Measurements from ENCODE around the gene VAMP4. TPM values are rescaled to one million over a fixed set of nuclear protein-coding genes. Genes with fewer than 3 reads are reported as not detected.

VAMP4 gene
- total RNA-seq, 1 experiment from 2014 or later: 7.4 TPM

DNA sequence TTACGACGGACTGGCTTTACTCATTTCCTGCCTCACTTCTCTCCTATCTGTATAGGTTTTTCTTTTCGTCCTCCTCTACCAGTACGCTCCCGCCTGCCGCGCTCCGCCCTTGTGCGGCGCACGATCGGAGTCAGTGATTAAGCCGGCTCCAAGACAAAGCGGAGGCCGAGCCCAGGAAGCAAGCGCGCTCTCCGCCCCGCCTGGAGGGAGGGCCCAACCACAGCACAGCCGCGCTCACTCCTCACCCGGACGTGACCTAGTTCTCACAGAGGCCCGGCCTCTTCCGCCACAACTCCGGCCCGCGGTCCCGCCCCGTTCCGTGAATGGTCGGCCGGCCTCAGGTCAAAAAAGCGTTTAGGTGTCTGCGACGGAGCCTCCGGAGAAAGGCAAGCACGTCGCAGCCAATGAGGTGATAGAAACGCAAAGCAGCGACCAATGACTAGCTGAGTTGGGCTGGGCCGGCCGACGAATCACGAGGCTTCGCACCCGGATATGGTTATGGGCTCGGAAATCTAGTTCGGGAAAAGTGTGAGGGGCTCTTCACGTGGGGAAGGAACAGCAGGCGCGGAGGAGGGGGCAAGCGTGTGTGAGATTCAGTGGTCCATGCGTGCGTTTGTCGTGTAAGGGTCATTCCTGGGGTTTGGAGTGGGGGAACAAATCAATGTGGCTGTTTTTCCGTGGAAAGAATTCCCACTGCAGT lies 39.5 kb upstream of the VAMP4 start, which contains the start of gene METTL13:
TSS of gene METTL13 (plus strand) at position 485 of the 700 bp plus-strand sequence. CDS start 308 bp downstream, outside the sequence.
- peak within 1 kb of the TSS; percentile 93 for H3K4me3 Mint-ChIP-seq (ENCODE audit: low read depth, unreplicated experiment)
- H3K27me3 Mint-ChIP-seq (ENCODE audit: unreplicated experiment): no peaks in the 10 kb centered on the region
- H3K4me1 Mint-ChIP-seq (ENCODE audit: low read depth, unreplicated experiment): peaks cover 28% of the 10 kb centered on the region
- H3K36me3 Mint-ChIP-seq (ENCODE audit: insufficient read depth, unreplicated experiment): peaks cover 31% of the 10 kb centered on the region
- no TSS peak for BruUV-seq (replicated peaks)
- no peaks in the 10 kb centered on the region for H3K9me3 Mint-ChIP-seq (ENCODE audit: low read depth, unreplicated experiment)
- peak within 1 kb of the TSS; percentile 99 for H3K27ac Mint-ChIP-seq (ENCODE audit: unreplicated experiment)
- CTCF ChIA-PET: interaction anchor here (0.6 to 1.3 kb wide), 4 partner anchors 9 to 65 kb away, joined by 3 to 5 read pairs (median 4); no protein-coding TSS in a partner anchor
- DNase-seq: peak; percentile 99
- TF ChIP-seq, protein P1, sequence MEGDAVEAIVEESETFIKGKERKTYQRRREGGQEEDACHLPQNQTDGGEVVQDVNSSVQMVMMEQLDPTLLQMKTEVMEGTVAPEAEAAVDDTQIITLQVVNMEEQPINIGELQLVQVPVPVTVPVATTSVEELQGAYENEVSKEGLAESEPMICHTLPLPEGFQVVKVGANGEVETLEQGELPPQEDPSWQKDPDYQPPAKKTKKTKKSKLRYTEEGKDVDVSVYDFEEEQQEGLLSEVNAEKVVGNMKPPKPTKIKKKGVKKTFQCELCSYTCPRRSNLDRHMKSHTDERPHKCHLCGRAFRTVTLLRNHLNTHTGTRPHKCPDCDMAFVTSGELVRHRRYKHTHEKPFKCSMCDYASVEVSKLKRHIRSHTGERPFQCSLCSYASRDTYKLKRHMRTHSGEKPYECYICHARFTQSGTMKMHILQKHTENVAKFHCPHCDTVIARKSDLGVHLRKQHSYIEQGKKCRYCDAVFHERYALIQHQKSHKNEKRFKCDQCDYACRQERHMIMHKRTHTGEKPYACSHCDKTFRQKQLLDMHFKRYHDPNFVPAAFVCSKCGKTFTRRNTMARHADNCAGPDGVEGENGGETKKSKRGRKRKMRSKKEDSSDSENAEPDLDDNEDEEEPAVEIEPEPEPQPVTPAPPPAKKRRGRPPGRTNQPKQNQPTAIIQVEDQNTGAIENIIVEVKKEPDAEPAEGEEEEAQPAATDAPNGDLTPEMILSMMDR (IDR thresholded peaks at IDR 0.05; ENCODE audit: unreplicated experiment): no peak
- intact Hi-C loops (cut with micrococcal nuclease; ENCODE audit: unreplicated experiment): loop anchor here (1.0 kb wide), 1 partner anchor 39 kb away; the partner anchor contains the start of gene VAMP4

DNA sequence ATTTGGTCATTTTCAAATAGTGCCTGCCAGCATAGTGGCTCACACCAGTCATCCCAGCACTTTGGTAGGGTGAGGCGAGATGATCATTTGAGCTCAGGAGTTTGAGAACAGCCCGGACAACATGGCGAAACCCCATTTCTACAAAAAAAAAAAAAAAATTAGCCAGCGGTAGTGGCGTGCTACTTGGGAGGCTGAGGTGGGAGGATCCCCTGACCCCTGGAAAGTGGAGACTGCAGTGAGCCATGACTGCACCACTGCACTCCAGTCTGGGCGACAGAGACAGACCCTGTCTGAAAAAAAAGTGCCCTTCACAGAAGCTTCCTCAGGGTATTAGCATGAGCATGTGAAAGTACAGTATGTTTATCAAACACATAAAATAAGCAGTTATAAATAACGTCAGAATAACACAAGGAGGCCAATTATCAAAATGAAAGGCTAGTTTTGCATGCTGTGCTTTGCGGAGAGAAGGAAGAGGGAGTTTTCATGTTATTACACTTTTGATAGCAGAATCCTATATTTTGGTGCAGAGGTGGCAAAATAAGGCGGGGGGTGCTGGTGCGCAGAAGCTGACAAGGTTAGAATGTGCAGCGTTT lies 38.8 kb upstream of the VAMP4 start:
- BruUV-seq (replicated peaks): TSS peak; percentile 85
- Mint-ChIP-seq H3K27ac (ENCODE audit: unreplicated experiment) (peak overlapping the region; percentile 99), H3K27me3 (ENCODE audit: unreplicated experiment) (no peaks in the 10 kb centered on the region), H3K4me3 (ENCODE audit: low read depth, unreplicated experiment) (peak overlapping the region; percentile 93), H3K36me3 (ENCODE audit: insufficient read depth, unreplicated experiment) (peaks cover 26% of the 10 kb centered on the region), H3K9me3 (ENCODE audit: low read depth, unreplicated experiment) (no peaks in the 10 kb centered on the region), H3K4me1 (ENCODE audit: low read depth, unreplicated experiment) (peaks cover 28% of the 10 kb centered on the region)
- TF ChIP-seq, protein P1 (IDR thresholded peaks at IDR 0.05; ENCODE audit: unreplicated experiment): no peak
- intact Hi-C loops (cut with micrococcal nuclease; ENCODE audit: unreplicated experiment): loop anchor here (1.0 kb wide), 1 partner anchor 38 kb away; the partner anchor contains the start of gene VAMP4
- DNase-seq: no peak
- CTCF ChIA-PET: interaction anchor here (1.3 kb wide), 1 partner anchor 40 kb away, joined by 5 read pairs; no protein-coding TSS in a partner anchor

DNA sequence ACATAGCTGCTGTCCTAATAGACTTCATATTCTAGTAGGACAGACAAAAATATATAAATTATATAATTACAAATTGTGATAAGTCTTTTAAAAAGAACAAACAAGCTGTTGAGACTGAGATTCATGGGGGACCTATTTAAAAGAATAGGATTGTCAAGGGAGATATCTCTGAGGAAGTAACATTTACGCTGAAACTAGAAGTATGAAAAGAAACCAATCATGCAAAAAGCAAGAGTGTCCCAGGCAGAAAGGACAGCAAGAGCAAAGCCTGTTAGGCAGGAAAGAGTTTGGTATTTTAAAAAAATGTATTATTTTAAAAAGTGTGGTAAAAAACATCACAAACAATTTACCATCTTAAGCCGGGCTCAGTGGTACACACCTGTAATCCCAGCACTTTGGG lies 30.4 kb upstream of the VAMP4 start:
- no TSS peak for BruUV-seq (replicated peaks)
- Mint-ChIP-seq H3K27ac (ENCODE audit: unreplicated experiment) (no peak overlapping the region), H3K4me1 (ENCODE audit: low read depth, unreplicated experiment) (no peaks in the 10 kb centered on the region), H3K4me3 (ENCODE audit: low read depth, unreplicated experiment) (no peak overlapping the region), H3K27me3 (ENCODE audit: unreplicated experiment) (peaks cover 8% of the 10 kb centered on the region), H3K36me3 (ENCODE audit: insufficient read depth, unreplicated experiment) (no peaks in the 10 kb centered on the region), H3K9me3 (ENCODE audit: low read depth, unreplicated experiment) (no peaks in the 10 kb centered on the region)
- intact Hi-C loops (cut with micrococcal nuclease; ENCODE audit: unreplicated experiment): loop anchor here (10.0 kb wide), 1 partner anchor 128 kb away; no protein-coding TSS in a partner anchor
- DNase-seq: no peak
- CTCF ChIA-PET: no interaction called here
- TF ChIP-seq, protein P1 (IDR thresholded peaks at IDR 0.05; ENCODE audit: unreplicated experiment): no peak

DNA sequence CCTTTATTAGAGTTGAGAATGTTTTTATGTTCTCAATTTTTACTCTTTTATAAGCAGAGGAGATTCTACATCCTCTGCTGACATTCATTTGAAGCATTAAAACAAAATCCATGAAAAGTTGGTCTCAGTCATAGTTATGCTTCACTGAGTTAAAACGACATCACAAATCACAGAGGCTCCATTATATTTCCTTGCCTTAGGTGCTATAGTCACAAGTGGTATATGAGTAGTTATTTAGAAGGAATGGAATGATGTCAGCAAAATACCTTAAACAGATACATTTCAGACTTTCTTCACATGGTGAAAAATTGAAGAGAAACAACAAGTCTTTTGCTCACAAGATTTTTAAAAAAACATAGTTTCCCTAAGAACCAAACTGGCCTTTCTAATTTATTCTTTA lies 27.9 kb upstream of the VAMP4 start:
- Mint-ChIP-seq H3K27me3 (ENCODE audit: unreplicated experiment) (peaks cover 20% of the 10 kb centered on the region), H3K9me3 (ENCODE audit: low read depth, unreplicated experiment) (no peaks in the 10 kb centered on the region), H3K4me1 (ENCODE audit: low read depth, unreplicated experiment) (no peaks in the 10 kb centered on the region), H3K4me3 (ENCODE audit: low read depth, unreplicated experiment) (no peak overlapping the region), H3K27ac (ENCODE audit: unreplicated experiment) (no peak overlapping the region), H3K36me3 (ENCODE audit: insufficient read depth, unreplicated experiment) (no peaks in the 10 kb centered on the region)
- intact Hi-C loops (cut with micrococcal nuclease; ENCODE audit: unreplicated experiment): loop anchor here (10.0 kb wide), 1 partner anchor 125 kb away; no protein-coding TSS in a partner anchor
- TF ChIP-seq, protein P1 (IDR thresholded peaks at IDR 0.05; ENCODE audit: unreplicated experiment): no peak
- CTCF ChIA-PET: no interaction called here
- no peak for DNase-seq
- BruUV-seq (replicated peaks): no TSS peak
